Liver (tissue), 3 donors: Measurements from ENCODE around the gene LIPG.

Experiments
- CTCF ChIP-seq: fragments of 150-350 bp; IDR thresholded peaks from 2 replicates; pipeline ENCODE4 v1.5.1; 2017; ENCODE audit warnings: improper control_type of control experiment, low read depth, low read length; ENCODE audit not compliant: missing input control
- EGR1 ChIP-seq, 2 donors: IDR thresholded peaks; 2 replicates each; pipeline ENCODE4 v1.6.1; 2016 to 2018; ENCODE audit warnings: antibody characterized with exemption in 2 of 2, low read depth in 2 of 2
- GABPA ChIP-seq, 2 donors: IDR thresholded peaks in 1 of 2; conservative IDR thresholded peaks in 1 of 2; 2 replicates each; pipeline ENCODE4 v1.6.1; 2016; ENCODE audit warnings: antibody characterized with exemption in 2 of 2, mild to moderate bottlenecking in 1 of 2, moderate library complexity in 1 of 2
- JUND ChIP-seq, 2 donors: IDR thresholded peaks; 2 replicates each; pipeline ENCODE4 v1.6.1; 2016; ENCODE audit warnings: antibody characterized with exemption in 2 of 2
- MAX ChIP-seq: IDR thresholded peaks from 2 replicates; pipeline ENCODE4 v1.6.1; 2016; ENCODE audit warnings: antibody characterized with exemption
- REST ChIP-seq: IDR thresholded peaks from 2 replicates; pipeline ENCODE4 v1.6.1; 2016; ENCODE audit warnings: antibody characterized with exemption, mild to moderate bottlenecking
- SP1 ChIP-seq: IDR thresholded peaks from 2 replicates; pipeline ENCODE4 v1.6.1; 2018; ENCODE audit warnings: antibody characterized with exemption, mild to moderate bottlenecking
- TAF1 ChIP-seq: conservative IDR thresholded peaks from 2 replicates; pipeline ENCODE4 v1.6.1; 2016; ENCODE audit warnings: antibody characterized with exemption, mild to moderate bottlenecking
- YY1 ChIP-seq: IDR thresholded peaks from 2 replicates; pipeline ENCODE4 v1.6.1; 2016; ENCODE audit warnings: antibody characterized with exemption, mild to moderate bottlenecking
- ZBTB33 ChIP-seq: IDR thresholded peaks from 2 replicates; pipeline ENCODE4 v1.6.1; 2016; ENCODE audit warnings: antibody characterized with exemption
- donor health status: healthy.
- donor health status: healthy.

- TF ChIP-seq CTCF, result no peak
- TF ChIP-seq GABPA (IDR thresholded peaks at IDR 0.05 in 1 of 2, conservative IDR thresholded peaks at IDR 0.05 in 1 of 2), result no peak
- TF ChIP-seq SP1, result peak; percentile 72
- no peak for TF ChIP-seq MAX
- peak; percentile 54 for TF ChIP-seq YY1
- TF ChIP-seq TAF1, result no peak
- TF ChIP-seq ZBTB33, result no peak
- TF ChIP-seq EGR1 (IDR thresholded peaks at IDR 0.05; ENCODE audit: low read depth in 2 of 2), result peak in 1 of 2 donors; percentile 28
- TF ChIP-seq REST, result no peak
- no peak for TF ChIP-seq JUND (IDR thresholded peaks at IDR 0.05)
Measured at GRCh38 chr18:49638209-49638785, 76.4 kb downstream of the LIPG start.
